ENCODE data around the gene GPHN.

Gene GPHN

DNA sequence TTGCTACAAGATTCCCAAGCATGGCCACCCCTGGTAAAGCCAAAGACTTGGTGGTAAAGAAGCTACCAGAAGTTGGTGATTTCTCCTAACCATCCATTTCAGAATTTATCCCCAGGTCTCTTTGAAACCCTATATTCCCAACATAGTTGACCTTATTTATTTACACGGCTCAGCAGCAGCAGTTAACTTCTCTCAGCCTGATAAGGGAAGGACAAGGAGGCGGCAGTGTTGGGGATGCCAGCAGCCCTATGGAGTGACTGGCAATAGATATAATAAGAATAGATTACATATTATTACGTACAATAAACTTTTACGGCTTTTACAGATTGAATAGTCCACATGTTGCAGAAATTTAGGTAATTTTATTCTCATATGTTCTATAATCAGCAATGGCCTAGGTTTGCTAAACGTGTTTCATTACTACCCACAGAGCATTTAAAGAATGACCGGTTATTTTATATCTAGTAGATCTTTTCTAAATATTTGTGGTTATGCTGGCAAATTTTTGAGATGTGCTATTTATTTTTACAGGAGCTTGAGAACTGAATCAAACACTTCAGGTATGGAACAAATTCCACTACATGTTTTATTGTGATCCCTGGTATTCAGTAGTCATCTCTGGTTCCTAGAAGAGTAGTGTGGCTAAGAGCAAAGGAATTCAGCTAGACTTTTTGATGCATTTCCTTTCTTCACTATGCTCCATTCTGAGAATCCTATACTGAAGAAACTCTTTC lies 713.5 kb downstream of the GPHN start:
- Histone ChIP-seq H3K4me1 (no peaks in the 10 kb centered on the region), H3K36me3 (no peaks in the 10 kb centered on the region), H3K9me3 (no peaks in the 10 kb centered on the region), H3K27me3 (peaks cover 3% of the 10 kb centered on the region; the same call in 1 of the 2 replicates), H3K4me3 (ENCODE audit: low read depth, low read length) (no peak overlapping the region)
- DNase-seq, result no peak
- TF ChIP-seq, protein P1, sequence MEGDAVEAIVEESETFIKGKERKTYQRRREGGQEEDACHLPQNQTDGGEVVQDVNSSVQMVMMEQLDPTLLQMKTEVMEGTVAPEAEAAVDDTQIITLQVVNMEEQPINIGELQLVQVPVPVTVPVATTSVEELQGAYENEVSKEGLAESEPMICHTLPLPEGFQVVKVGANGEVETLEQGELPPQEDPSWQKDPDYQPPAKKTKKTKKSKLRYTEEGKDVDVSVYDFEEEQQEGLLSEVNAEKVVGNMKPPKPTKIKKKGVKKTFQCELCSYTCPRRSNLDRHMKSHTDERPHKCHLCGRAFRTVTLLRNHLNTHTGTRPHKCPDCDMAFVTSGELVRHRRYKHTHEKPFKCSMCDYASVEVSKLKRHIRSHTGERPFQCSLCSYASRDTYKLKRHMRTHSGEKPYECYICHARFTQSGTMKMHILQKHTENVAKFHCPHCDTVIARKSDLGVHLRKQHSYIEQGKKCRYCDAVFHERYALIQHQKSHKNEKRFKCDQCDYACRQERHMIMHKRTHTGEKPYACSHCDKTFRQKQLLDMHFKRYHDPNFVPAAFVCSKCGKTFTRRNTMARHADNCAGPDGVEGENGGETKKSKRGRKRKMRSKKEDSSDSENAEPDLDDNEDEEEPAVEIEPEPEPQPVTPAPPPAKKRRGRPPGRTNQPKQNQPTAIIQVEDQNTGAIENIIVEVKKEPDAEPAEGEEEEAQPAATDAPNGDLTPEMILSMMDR (IDR thresholded peaks at IDR 0.05; ENCODE audit: low read depth, low read length), result no peak

DNA sequence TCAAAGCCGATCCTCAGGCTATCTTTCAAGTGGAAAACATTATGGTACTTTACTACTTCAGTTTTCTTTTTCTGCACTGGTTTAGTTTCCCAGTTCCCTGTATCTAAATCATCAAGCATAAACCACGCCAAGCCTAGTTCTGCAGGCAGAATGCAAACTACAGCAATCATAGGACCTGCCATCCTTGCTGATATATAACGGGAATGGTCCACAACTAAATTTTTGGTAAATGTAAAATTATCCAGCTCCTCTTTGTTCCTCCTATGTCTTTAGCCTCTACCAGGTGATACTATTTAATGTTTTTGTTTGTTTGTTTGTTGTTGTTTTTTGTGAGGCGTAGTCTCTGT lies 714.0 kb downstream of the GPHN start:
- H3K4me1 ChIP-seq, result no peaks in the 10 kb centered on the region
- TF ChIP-seq, protein P1 (IDR thresholded peaks at IDR 0.05; ENCODE audit: low read depth, low read length), result no peak
- no peaks in the 10 kb centered on the region for H3K9me3 ChIP-seq
- no peak for DNase-seq
- H3K27me3 ChIP-seq, result peaks cover 3% of the 10 kb centered on the region; the same call in 1 of the 2 replicates
- no peak overlapping the region for H3K4me3 ChIP-seq (ENCODE audit: low read depth, low read length)
- H3K36me3 ChIP-seq, result no peaks in the 10 kb centered on the region

DNA sequence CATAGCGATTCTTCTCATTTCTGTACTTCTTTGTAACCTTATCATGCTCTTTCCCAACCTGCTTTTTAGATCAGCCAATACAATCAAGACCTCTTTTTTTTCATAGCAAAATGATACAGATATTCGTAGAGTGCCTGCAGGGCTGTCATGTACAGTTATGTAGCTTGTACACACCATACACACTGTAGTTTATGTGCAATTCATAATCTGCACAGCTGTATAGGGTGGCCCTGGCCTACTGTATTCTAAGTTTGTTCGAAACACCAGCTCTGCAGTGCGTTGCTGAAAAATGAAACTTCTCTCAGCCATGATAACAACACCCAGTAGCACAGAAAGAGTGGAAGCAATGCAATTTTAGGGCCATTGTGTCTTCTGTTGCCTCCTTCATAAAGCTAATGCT lies 717.6 kb downstream of the GPHN start:
- TF ChIP-seq, protein P1 (IDR thresholded peaks at IDR 0.05; ENCODE audit: low read depth, low read length), result no peak

DNA sequence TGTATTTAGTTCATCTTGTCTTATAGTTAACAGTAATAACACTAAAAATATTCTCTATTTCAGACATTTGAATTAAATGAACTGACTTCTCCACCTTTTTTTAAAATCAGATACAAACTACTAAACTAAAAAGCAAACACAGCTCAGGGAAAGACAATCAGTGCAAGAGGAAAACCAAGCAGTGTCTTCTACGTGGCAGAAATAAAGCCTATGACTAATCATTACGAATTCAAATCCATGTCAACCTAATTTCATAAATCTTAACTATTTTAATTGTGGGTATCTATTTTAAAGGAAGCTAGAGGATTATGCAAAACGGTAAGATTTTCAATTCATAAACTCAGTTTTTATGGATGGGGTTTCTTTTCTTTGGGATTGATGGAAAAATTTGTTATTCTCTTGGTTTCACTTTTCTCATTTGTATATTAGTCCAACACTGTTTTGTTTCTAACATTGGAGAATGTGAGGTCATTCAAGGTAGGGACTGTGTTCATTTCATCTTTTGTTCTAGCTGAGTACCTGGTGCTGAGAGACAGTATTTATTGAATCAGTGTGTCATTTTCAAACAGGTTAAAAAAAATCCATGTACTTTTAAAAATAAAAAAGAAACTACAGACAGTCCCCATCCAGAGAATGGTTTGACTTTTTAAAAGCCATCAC lies 720.5 kb downstream of the GPHN start:
- no peaks in the 10 kb centered on the region for H3K36me3 ChIP-seq
- no peaks in the 10 kb centered on the region for H3K9me3 ChIP-seq
- no peak overlapping the region for H3K4me3 ChIP-seq (ENCODE audit: low read depth, low read length)
- no peak for DNase-seq
- no peaks in the 10 kb centered on the region for H3K27me3 ChIP-seq
- TF ChIP-seq, protein P1 (IDR thresholded peaks at IDR 0.05; ENCODE audit: low read depth, low read length), result no peak
- H3K4me1 ChIP-seq, result peaks cover 4% of the 10 kb centered on the region; the same call in 1 of the 2 replicates

More for the DNA sequence above, 717.6 kb downstream of the GPHN start:
- Histone ChIP-seq H3K9me3 (no peaks in the 10 kb centered on the region), H3K4me3 (ENCODE audit: low read depth, low read length) (no peak overlapping the region), H3K36me3 (no peaks in the 10 kb centered on the region), H3K27me3 (no peaks in the 10 kb centered on the region), H3K4me1 (no peaks in the 10 kb centered on the region)
- no peak for DNase-seq

All from BE2C (cell line).